ENCODE measurements around the gene RFX5. TPM values are rescaled to one million over a fixed set of nuclear protein-coding genes. Genes with fewer than 3 reads are reported as not detected.

RFX5 gene
- total and polyA plus RNA-seq, 2 experiments from 2014 or later: 13.3 to 44.5 TPM

GRCh38 chr1:151327903-151328674 is 19.0 kb downstream of the RFX5 start:
- H3K4me1 ChIP-seq (ENCODE audit: insufficient read depth): peaks cover 14% of the 10 kb centered on the region
- H3K27ac Mint-ChIP-seq: peak overlapping the region; percentile 99
- peak overlapping the region; percentile 51 for H3K27ac ChIP-seq (ENCODE audit: low read depth)

GRCh38 chr1:151327223-151327902 is 19.7 kb downstream of the RFX5 start, which contains the start of gene PI4KB:
Gene PI4KB (minus strand): TSS chr1:151327416. CDS start chr1:151316481, 10,935 bp downstream.
- Mint-ChIP-seq H3K9me3 (no peaks in the 10 kb centered on the region), H3K36me3 (ENCODE audit: low read depth) (peaks cover 8% of the 10 kb centered on the region), H3K27me3 (ENCODE audit: insufficient read depth, low read depth, poor library complexity) (peaks cover 9% of the 10 kb centered on the region), H3K27ac (peak within 1 kb of the TSS; percentile 99), H3K4me1 (peaks cover 10% of the 10 kb centered on the region; the same call in 2 of the 3 replicates), H3K4me3 (peak within 1 kb of the TSS; percentile 83)
- peak; percentile 82 for TF ChIP-seq POLR2AphosphoS5 (IDR thresholded peaks at IDR 0.05; ENCODE audit: low read depth)
- TF ChIP-seq REST (IDR thresholded peaks at IDR 0.05; ENCODE audit: unreplicated experiment): no peak
- Histone ChIP-seq H3K27ac (ENCODE audit: low read depth) (peak within 1 kb of the TSS; percentile 85), H3K4me3 (peak within 1 kb of the TSS; percentile 74), H3K4me2 (peak within 1 kb of the TSS; percentile 95), H3K36me3 (ENCODE audit: insufficient read depth) (peaks cover 6% of the 10 kb centered on the region; the same call in 1 of the 2 replicates), H3K79me2 (replicated peaks; ENCODE audit: insufficient read depth) (peaks cover 15% of the 10 kb centered on the region), H3K4me1 (ENCODE audit: insufficient read depth) (peaks cover 14% of the 10 kb centered on the region), H4K20me1 (replicated peaks; ENCODE audit: insufficient read depth) (peaks cover 4% of the 10 kb centered on the region; the same call in 1 of the 2 replicates), H3F3A (replicated peaks; ENCODE audit: low read depth) (0 out of 2 replicates have a peak, but pooled peaks cover 5% of the 10 kb centered on the region), H2AFZ (peak within 1 kb of the TSS; percentile 84), H3K27me3 (ENCODE audit: insufficient read depth) (no peaks in the 10 kb centered on the region), H3K9me2 (ENCODE audit: insufficient read depth) (no peaks in the 10 kb centered on the region)
- DNase-seq (ENCODE audit: low spot score) (peak; percentile 100), ATAC-seq (peak; percentile 94)

More at GRCh38 chr1:151327903-151328674, 19.0 kb downstream of the RFX5 start:
- no peaks in the 10 kb centered on the region for H3K9me3 Mint-ChIP-seq
- H2AFZ ChIP-seq: peak overlapping the region; percentile 5; the same call in 1 of the 2 replicates
- H3F3A ChIP-seq (replicated peaks; ENCODE audit: low read depth): 0 out of 2 replicates have a peak, but pooled peaks cover 5% of the 10 kb centered on the region
- H3K4me3 Mint-ChIP-seq: peak overlapping the region; percentile 83
- peaks cover 6% of the 10 kb centered on the region; the same call in 1 of the 2 replicates for H3K36me3 ChIP-seq (ENCODE audit: insufficient read depth)
- H3K4me2 ChIP-seq: peak overlapping the region; percentile 71
- H3K36me3 Mint-ChIP-seq (ENCODE audit: low read depth): peaks cover 4% of the 10 kb centered on the region; the same call in 2 of the 3 replicates
- H4K20me1 ChIP-seq (replicated peaks; ENCODE audit: insufficient read depth): peaks cover 4% of the 10 kb centered on the region; the same call in 1 of the 2 replicates
- H3K9me2 ChIP-seq (ENCODE audit: insufficient read depth): no peaks in the 10 kb centered on the region
- H3K79me2 ChIP-seq (replicated peaks; ENCODE audit: insufficient read depth): peaks cover 15% of the 10 kb centered on the region
- H3K27me3 Mint-ChIP-seq (ENCODE audit: insufficient read depth, low read depth, poor library complexity): peaks cover 7% of the 10 kb centered on the region
- peaks cover 10% of the 10 kb centered on the region; the same call in 2 of the 3 replicates for H3K4me1 Mint-ChIP-seq
- peak; percentile 68 for DNase-seq (ENCODE audit: low spot score)
- no peak for TF ChIP-seq POLR2AphosphoS5 (IDR thresholded peaks at IDR 0.05; ENCODE audit: low read depth)
- TF ChIP-seq CTCF (conservative IDR thresholded peaks at IDR 0.05; ENCODE audit: low read depth in 2 of 2): no peak
- TF ChIP-seq CREB1 (CRISPR knock-in tag; IDR thresholded peaks at IDR 0.05; ENCODE audit: low read depth): peak; percentile 55
- TF ChIP-seq, protein P1, sequence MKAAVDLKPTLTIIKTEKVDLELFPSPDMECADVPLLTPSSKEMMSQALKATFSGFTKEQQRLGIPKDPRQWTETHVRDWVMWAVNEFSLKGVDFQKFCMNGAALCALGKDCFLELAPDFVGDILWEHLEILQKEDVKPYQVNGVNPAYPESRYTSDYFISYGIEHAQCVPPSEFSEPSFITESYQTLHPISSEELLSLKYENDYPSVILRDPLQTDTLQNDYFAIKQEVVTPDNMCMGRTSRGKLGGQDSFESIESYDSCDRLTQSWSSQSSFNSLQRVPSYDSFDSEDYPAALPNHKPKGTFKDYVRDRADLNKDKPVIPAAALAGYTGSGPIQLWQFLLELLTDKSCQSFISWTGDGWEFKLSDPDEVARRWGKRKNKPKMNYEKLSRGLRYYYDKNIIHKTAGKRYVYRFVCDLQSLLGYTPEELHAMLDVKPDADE (IDR thresholded peaks at IDR 0.05): no peak
- peak; percentile 54 for ATAC-seq
- H3K27me3 ChIP-seq (ENCODE audit: insufficient read depth): no peaks in the 10 kb centered on the region
- H3K4me3 ChIP-seq: peak overlapping the region; percentile 74
